Loucy (cell line): Measurements from ENCODE around the gene ALK.

Source experiments
- CTCF ChIP-seq: fragments of 200-600 bp; sonication (generic); conservative IDR thresholded peaks from 2 replicates; pipeline ENCODE4 v1.5.1; 2014; ENCODE audit warnings: mild to moderate bottlenecking, antibody characterized with exemption, low read length
- EZH2phosphoT487 ChIP-seq: fragments of 200-600 bp; IDR thresholded peaks from 2 replicates; pipeline ENCODE4 v1.6.1; 2018; ENCODE audit warnings: antibody characterized with exemption, mild to moderate bottlenecking, moderate library complexity, borderline replicate concordance

GRCh38 chr2:29420464-29420863, 500.9 kb downstream of the ALK start:
- TF ChIP-seq CTCF (no peak), EZH2phosphoT487 (no peak)
